SK-N-MC (cell line): ENCODE data around the gene CRYGA.

Experiments used
- EZH2 ChIP-seq: fragments of 200-600 bp; sonication (generic); IDR thresholded peaks from one replicate; pipeline ENCODE4 v1.6.1; 2017; ENCODE audit warnings: antibody characterized with exemption
- FOXP2 ChIP-seq: optimal IDR thresholded peaks from 2 replicates; pipeline ENCODE3; 2011; ENCODE audit warnings: mild to moderate bottlenecking, moderate library complexity; ENCODE audit not compliant: insufficient read depth; ENCODE audit errors: extremely low read length, control extremely low read depth
- POLR2AphosphoS5 ChIP-seq: IDR thresholded peaks from 2 replicates; pipeline ENCODE4 v1.6.1; 2012; ENCODE audit warnings: mild to moderate bottlenecking, low read depth, low read length, borderline replicate concordance

GRCh38 chr2:208192611-208193236 lies 29.3 kb upstream of the CRYGA start:
- TF ChIP-seq EZH2 (no peak), POLR2AphosphoS5 (no peak), FOXP2 (no peak)
